Measurements from ENCODE around the gene PVR.

PVR gene

DNA sequence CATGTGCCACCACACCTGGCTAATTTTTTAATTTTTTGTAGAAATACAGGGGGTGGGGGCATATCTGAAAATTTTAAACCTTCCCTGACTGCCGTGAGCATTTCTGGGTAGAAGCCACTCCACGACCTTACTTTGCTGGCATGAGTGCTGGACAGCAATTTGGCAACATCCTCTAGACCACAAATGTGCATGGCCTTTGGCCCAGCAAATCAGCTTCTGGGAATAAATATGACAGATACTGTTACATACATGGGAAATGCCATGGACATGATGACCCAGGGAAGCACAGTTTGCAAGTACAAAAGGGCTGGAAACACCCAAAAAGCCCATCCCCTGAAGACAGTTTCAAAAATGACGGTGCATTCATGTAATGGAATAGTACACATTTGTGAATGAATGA is 3.2 kb upstream of the PVR start:
- no peak for ATAC-seq (ENCODE audit: insufficient read depth, low read depth)
- H3K9me3 ChIP-seq (ENCODE audit: insufficient read depth, low read length, severe bottlenecking) = no peaks in the 10 kb centered on the region
- no peak overlapping the region for H3K27ac ChIP-seq (ENCODE audit: low read length)
- no peaks in the 10 kb centered on the region for H3K4me1 ChIP-seq (ENCODE audit: insufficient read depth, low read length)
- H3K4me2 ChIP-seq (ENCODE audit: insufficient read depth, low read length) = no peak overlapping the region
- no peak for TF ChIP-seq EZH2 (IDR thresholded peaks at IDR 0.05; ENCODE audit: borderline replicate concordance, low read depth, low read length, severe bottlenecking)
- TF ChIP-seq, protein P1, sequence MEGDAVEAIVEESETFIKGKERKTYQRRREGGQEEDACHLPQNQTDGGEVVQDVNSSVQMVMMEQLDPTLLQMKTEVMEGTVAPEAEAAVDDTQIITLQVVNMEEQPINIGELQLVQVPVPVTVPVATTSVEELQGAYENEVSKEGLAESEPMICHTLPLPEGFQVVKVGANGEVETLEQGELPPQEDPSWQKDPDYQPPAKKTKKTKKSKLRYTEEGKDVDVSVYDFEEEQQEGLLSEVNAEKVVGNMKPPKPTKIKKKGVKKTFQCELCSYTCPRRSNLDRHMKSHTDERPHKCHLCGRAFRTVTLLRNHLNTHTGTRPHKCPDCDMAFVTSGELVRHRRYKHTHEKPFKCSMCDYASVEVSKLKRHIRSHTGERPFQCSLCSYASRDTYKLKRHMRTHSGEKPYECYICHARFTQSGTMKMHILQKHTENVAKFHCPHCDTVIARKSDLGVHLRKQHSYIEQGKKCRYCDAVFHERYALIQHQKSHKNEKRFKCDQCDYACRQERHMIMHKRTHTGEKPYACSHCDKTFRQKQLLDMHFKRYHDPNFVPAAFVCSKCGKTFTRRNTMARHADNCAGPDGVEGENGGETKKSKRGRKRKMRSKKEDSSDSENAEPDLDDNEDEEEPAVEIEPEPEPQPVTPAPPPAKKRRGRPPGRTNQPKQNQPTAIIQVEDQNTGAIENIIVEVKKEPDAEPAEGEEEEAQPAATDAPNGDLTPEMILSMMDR (IDR thresholded peaks at IDR 0.05; ENCODE audit: borderline replicate concordance, extremely low read depth, low read length, poor library complexity, severe bottlenecking) = no peak
- H2AFZ ChIP-seq (ENCODE audit: low read depth, low read length) = no peak overlapping the region
- no peak overlapping the region for H3K9ac ChIP-seq (ENCODE audit: low read depth, low read length)
- H3K27me3 ChIP-seq (ENCODE audit: insufficient read depth, low read length, poor library complexity) = no peaks in the 10 kb centered on the region
- DNase-seq = no peak
- H3K36me3 ChIP-seq (ENCODE audit: insufficient read depth, low read length) = no peaks in the 10 kb centered on the region
- H3K4me3 ChIP-seq (ENCODE audit: low read depth in 1 of 2, low read length in 2 of 2) = no peak overlapping the region
- H3K79me2 ChIP-seq (ENCODE audit: insufficient read depth, low read length) = no peaks in the 10 kb centered on the region
- H4K20me1 ChIP-seq (ENCODE audit: insufficient read depth, low read length) = no peaks in the 10 kb centered on the region

DNA sequence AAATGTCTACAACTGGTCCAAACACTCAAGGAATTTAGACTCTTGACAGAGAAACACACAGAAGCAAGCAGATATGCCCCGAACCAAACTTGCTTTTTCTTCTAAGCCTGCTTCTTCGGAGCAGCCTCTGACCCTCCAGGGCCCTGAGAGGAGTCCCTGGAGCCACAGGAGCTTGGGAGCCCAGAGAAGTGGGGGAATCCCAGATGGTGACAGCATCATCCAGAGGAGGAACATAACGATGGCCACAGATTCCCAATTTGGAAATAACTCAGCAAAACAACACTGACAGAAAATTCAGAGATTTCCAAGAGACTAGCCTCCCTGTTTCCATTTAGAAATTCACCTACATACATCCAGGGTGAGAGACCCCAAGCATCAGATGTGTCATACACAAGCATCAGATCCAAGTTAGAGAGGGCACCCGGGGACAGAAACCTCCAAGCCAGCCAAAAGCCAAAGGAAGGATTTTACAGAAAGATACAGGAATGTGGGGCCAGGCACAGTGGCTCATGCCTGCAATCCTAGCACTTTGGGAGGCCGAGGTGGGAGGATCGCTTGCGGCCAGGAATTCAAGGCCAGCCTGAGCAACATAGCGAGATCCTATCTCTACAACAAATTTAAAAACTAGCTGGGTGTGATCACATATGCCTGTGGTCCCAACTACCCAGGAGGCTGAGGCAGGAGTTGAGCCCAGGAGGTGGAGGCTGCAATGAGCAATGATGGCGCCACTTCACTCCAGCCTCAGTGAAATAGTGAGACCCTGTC is 2.0 kb upstream of the PVR start:
- no peak for ATAC-seq (ENCODE audit: insufficient read depth, low read depth)
- H3K27me3 ChIP-seq (ENCODE audit: insufficient read depth, low read length, poor library complexity) = no peaks in the 10 kb centered on the region
- TF ChIP-seq, protein P1 (IDR thresholded peaks at IDR 0.05; ENCODE audit: borderline replicate concordance, extremely low read depth, low read length, poor library complexity, severe bottlenecking) = no peak
- no peak for TF ChIP-seq EZH2 (IDR thresholded peaks at IDR 0.05; ENCODE audit: borderline replicate concordance, low read depth, low read length, severe bottlenecking)
- H3K9me3 ChIP-seq (ENCODE audit: insufficient read depth, low read length, severe bottlenecking) = no peaks in the 10 kb centered on the region
- H3K4me2 ChIP-seq (ENCODE audit: insufficient read depth, low read length) = no peak overlapping the region
- no peaks in the 10 kb centered on the region for H4K20me1 ChIP-seq (ENCODE audit: insufficient read depth, low read length)
- no peaks in the 10 kb centered on the region for H3K4me1 ChIP-seq (ENCODE audit: insufficient read depth, low read length)
- no peaks in the 10 kb centered on the region for H3K36me3 ChIP-seq (ENCODE audit: insufficient read depth, low read length)
- no peaks in the 10 kb centered on the region for H3K79me2 ChIP-seq (ENCODE audit: insufficient read depth, low read length)
- H3K27ac ChIP-seq (ENCODE audit: low read length) = no peak overlapping the region
- H3K4me3 ChIP-seq (ENCODE audit: low read depth in 1 of 2, low read length in 2 of 2) = no peak overlapping the region
- no peak overlapping the region for H2AFZ ChIP-seq (ENCODE audit: low read depth, low read length)
- DNase-seq = no peak
- no peak overlapping the region for H3K9ac ChIP-seq (ENCODE audit: low read depth, low read length)

DNA sequence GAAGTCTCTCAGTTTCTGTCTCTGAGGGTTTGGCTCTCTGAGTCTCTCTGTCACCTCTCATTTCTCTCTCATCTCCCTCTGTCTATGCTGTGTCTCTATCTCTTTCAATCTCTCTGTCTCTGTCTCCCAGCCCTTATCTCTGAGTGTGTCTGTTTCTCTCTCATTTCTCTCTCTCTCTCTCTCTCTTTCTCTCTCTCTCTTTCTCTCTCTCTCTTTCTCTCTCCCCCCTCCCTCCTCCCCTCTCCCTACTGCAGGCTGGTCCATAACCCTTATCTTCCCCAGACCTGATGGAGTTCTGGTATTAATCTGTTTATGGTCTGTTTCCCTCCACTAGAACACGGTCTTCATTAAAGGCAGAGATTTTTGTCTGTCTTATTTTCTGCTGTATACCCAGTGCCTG is 1.3 kb upstream of the PVR start:
- no peaks in the 10 kb centered on the region for H3K36me3 ChIP-seq (ENCODE audit: insufficient read depth, low read length)
- no peaks in the 10 kb centered on the region for H3K79me2 ChIP-seq (ENCODE audit: insufficient read depth, low read length)
- no peak overlapping the region for H2AFZ ChIP-seq (ENCODE audit: low read depth, low read length)
- no peaks in the 10 kb centered on the region for H3K27me3 ChIP-seq (ENCODE audit: insufficient read depth, low read length, poor library complexity)
- H3K27ac ChIP-seq (ENCODE audit: low read length) = no peak overlapping the region
- ATAC-seq (ENCODE audit: insufficient read depth, low read depth) (no peak), DNase-seq (no peak)
- TF ChIP-seq, protein P1 (IDR thresholded peaks at IDR 0.05; ENCODE audit: borderline replicate concordance, extremely low read depth, low read length, poor library complexity, severe bottlenecking) = no peak
- TF ChIP-seq EZH2 (IDR thresholded peaks at IDR 0.05; ENCODE audit: borderline replicate concordance, low read depth, low read length, severe bottlenecking) = no peak
- H3K9ac ChIP-seq (ENCODE audit: low read depth, low read length) = no peak overlapping the region
- H3K4me1 ChIP-seq (ENCODE audit: insufficient read depth, low read length) = no peaks in the 10 kb centered on the region
- H3K4me2 ChIP-seq (ENCODE audit: insufficient read depth, low read length) = no peak overlapping the region
- H4K20me1 ChIP-seq (ENCODE audit: insufficient read depth, low read length) = no peaks in the 10 kb centered on the region
- H3K9me3 ChIP-seq (ENCODE audit: insufficient read depth, low read length, severe bottlenecking) = no peaks in the 10 kb centered on the region
- no peak overlapping the region for H3K4me3 ChIP-seq (ENCODE audit: low read depth in 1 of 2, low read length in 2 of 2)

Data from DND-41 (cell line).